GM18907 (cell line): ENCODE results near the gene CSDE1.
"Not testable (repeated sequence)": the region's sequence is repeated elsewhere in the genome, so short reads cannot be mapped to it uniquely, and the experiment has no call there.

Experiments used
- ATAC-seq: cut with Tn5 transposase; IDR thresholded peaks from one replicate; pipeline ENCODE4 v1.9.1; 2021; ENCODE audit warnings: mild to moderate bottlenecking, moderate library complexity; ENCODE audit not compliant: unreplicated experiment

Gene CSDE1

GRCh38 chr1:114757455-114758255 is at the start of gene CSDE1:
Gene CSDE1, minus strand, starts transcription at chr1:114757984. Its CDS starts 18,094 bp downstream, at chr1:114739890.
- peak; percentile 88 for ATAC-seq

- not testable (repeated sequence) for ATAC-seq
Measured at GRCh38 chr1:114804449-114804848, 46.7 kb upstream of the CSDE1 start.

- peak; percentile 75 for ATAC-seq
Measured at GRCh38 chr1:114803001-114803400, 45.2 kb upstream of the CSDE1 start.

- ATAC-seq = no peak
Measured at GRCh38 chr1:114794038-114794437, 36.3 kb upstream of the CSDE1 start.

GRCh38 chr1:114790581-114790980 is 32.8 kb upstream of the CSDE1 start:
- not testable (repeated sequence) for ATAC-seq

GRCh38 chr1:114786440-114786839 is 28.7 kb upstream of the CSDE1 start:
- not testable (repeated sequence) for ATAC-seq

GRCh38 chr1:114782476-114782875 is 24.7 kb upstream of the CSDE1 start:
- no peak for ATAC-seq

GRCh38 chr1:114780344-114781226 is 22.8 kb upstream of the CSDE1 start, which contains the start of gene SIKE1:
Gene SIKE1, minus strand, starts transcription at chr1:114780685. Its CDS starts 78 bp downstream, at chr1:114780607.
- peak; percentile 98 for ATAC-seq

GRCh38 chr1:114779722-114780121 is 21.9 kb upstream of the CSDE1 start:
- ATAC-seq = no peak

GRCh38 chr1:114776726-114777125 is 18.9 kb upstream of the CSDE1 start:
- not testable (repeated sequence) for ATAC-seq

- no peak for ATAC-seq
Measured at GRCh38 chr1:114771992-114772391, 14.2 kb upstream of the CSDE1 start.

GRCh38 chr1:114770989-114771388 is 13.2 kb upstream of the CSDE1 start:
- ATAC-seq = no peak

- ATAC-seq = no peak
Measured at GRCh38 chr1:114764689-114765088, 6.9 kb upstream of the CSDE1 start.

GRCh38 chr1:114758256-114758832 is 560 bp upstream of the CSDE1 start:
- ATAC-seq = no peak

- ATAC-seq = peak; percentile 2
Measured at GRCh38 chr1:114756949-114757454, 782 bp downstream of the CSDE1 start.

- no peak for ATAC-seq
Measured at GRCh38 chr1:114756009-114756892, 1.5 kb downstream of the CSDE1 start.

- no peak for ATAC-seq
Measured at GRCh38 chr1:114755006-114755931, 2.5 kb downstream of the CSDE1 start.

GRCh38 chr1:114753702-114754101 is 4.1 kb downstream of the CSDE1 start:
- ATAC-seq = not testable (repeated sequence)

- no peak for ATAC-seq
Measured at GRCh38 chr1:114753143-114753542, 4.6 kb downstream of the CSDE1 start.
